IPS-18c (cell line): ENCODE results near the gene ADPGK.
"Not testable (repeated sequence)": the region's sequence is repeated elsewhere in the genome, so short reads cannot be mapped to it uniquely, and the experiment has no call there.

Experiments used
- H3K4me3 ChIP-seq: 2 replicates; pipeline ENCODE4 v1.7.0; 2013; ENCODE audit warnings: low read depth, mild to moderate bottlenecking, low read length, moderate library complexity; ENCODE audit not compliant: insufficient read depth
- H3K9me3 ChIP-seq: one replicate; pipeline ENCODE4 v1.6.1; 2013; ENCODE audit warnings: mild to moderate bottlenecking, low read length, moderate library complexity; ENCODE audit not compliant: control insufficient read depth, insufficient read depth

Gene ADPGK

DNA sequence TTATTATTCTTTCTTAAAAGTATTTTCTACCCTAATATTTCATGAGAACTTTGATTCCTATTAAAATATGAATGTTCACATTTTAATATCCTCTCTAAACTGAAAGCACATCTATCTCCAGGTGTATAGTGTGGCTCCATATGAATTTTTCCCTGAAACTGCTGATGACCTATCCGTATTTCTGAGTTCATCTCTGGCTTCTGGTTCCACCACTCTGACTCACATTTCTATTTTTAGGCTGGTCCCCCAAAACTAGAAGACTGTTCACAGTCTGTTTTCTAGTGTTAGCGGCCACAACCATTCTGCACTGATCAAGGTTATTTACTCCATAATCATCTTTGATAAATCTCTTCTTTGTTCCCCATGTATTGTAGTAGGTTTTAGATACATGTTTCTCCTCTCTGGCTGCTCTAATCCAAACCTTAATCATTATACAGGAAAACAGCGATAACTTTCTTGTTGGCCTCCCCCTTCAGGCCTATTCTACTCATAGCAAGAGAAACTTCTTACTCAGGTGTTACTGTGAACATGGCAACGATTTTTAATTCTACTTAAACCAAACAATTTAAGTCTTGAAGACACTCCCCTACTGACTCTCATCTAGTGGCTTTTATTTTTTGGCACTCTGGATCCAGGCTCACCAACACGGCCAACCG is 12.8 kb downstream of the ADPGK start:
- H3K4me3 ChIP-seq: no peak overlapping the region
- no peaks in the 10 kb centered on the region for H3K9me3 ChIP-seq

DNA sequence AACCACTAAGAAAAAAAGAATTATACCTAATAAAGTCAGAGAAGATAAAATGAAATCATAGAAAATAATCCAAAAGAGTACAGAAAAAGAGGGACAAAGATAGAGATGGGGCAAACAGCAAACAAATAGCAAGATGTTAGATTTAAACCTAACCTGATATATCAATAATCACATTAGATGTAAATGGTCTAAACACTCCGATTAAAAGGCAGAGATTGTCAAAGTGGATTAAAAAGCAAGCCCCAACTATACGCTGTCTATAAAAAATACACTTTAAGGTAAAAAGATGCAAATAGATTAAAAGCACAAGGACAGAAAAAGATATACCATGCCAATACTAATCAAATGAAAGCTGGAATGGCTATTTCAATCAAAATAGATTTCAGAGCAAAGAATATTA is 16.8 kb downstream of the ADPGK start:
- Histone ChIP-seq H3K9me3 (no peaks in the 10 kb centered on the region), H3K4me3 (no peak overlapping the region)

DNA sequence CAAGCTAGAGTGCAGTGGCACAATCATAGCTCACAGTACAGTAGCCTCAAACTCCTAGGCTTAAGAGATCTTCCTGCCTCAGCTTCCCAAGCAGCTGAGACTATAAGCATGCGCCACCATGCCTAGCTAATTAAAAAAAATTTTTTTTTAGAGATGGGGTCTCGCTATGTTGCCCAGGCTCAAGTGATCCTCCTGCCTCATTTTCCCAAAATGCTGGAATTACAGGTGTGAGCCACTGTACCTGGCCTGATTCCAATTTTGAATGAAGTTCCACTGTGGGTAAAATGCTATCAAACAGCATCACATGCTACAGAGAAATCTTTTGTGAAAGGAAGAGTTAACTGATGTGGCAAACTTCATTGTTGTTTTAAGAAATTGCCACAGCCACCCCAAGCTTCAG is 17.5 kb downstream of the ADPGK start:
- Histone ChIP-seq H3K9me3 (no peaks in the 10 kb centered on the region), H3K4me3 (no peak overlapping the region)

DNA sequence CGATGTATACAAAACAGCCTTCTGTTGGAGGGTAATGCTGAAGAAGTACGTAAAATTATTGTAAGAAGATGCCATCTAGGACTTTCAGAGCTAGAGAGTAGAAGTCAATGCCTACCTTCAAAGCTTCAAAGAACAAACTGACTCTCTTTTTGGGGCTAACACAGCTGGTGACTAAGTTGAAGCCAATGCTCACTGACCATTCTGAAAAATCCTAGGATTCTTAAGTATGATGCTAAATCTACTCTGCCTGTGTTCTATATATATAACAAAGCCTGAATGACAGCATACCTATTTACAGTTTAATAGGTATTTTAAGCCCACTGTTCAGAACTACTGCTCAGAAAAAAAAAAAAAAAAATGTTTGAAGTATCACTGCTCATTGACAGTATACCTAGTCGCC is 18.9 kb downstream of the ADPGK start:
- Histone ChIP-seq H3K9me3 (no peaks in the 10 kb centered on the region), H3K4me3 (no peak overlapping the region)

DNA sequence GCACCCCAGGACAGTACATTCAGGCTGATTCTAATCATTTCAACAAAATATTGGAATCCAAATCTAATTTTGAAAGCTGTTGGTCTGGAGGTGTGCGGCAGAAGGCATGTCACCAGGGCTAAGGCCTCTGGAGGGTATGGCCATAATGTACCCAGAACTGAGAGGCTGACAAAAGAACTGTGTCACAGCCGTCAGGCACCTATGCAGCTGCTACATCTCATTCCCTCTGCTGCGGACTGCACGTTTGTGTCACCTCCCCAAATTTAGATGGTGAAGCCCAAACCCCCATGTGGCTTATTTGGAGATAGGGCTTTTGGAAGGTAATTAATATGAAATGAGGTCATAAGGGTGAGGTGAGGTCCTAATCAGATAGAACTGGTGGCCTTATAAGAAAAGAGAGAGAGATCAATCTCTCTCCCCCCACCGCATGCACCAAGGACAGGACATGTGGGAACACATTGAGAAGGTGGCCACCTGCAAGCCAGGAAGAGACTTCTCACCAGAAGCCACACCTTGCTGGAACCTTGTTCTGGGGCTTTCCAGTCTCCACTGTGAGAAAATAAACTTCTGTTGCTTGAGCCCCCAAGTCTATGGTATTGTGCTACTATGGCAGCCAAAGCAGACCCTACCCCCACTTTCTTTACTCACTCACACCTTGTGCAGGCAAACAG is 22.8 kb downstream of the ADPGK start:
- H3K9me3 ChIP-seq: no peaks in the 10 kb centered on the region

DNA sequence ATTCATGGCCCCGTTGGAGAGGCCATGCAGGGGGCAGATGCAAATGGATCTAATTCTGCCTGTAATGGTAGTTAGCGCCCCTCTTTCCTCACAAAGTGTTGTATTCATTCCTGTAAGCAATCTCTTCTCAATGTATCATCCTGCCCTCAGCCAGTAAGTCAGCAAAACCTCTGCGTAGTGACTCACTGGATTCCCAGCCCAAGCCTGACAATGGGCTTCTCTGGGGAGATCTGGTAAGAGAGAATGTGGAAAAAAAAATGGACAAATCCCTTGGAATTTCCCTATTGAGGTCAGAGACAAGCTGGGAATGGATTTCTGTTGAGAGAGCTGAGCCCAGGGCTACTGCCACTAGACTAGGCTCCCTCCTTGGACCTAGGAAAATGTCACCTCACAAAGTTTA is 25.4 kb downstream of the ADPGK start:
- H3K9me3 ChIP-seq: no peaks in the 10 kb centered on the region
- H3K4me3 ChIP-seq: no peak overlapping the region

More for the DNA sequence above, 22.8 kb downstream of the ADPGK start:
- no peak overlapping the region for H3K4me3 ChIP-seq

DNA sequence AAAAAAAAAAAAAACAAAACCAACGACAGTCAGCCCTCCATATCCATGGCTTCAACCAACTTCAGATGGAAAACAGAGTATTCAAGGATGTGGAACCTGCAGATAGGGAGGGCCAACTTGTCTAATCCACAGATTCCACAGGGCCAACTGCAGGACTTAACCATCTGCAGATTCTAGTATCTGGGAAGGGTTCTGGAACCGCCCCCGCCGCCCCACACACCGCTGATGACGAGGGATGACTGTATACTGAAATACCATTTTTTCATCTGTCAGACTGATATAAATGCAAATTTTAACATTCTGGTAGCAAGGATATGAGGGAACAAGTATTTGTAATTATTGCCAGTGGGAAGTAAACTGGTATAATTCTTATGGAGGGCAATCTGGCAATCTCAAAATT is 29.5 kb downstream of the ADPGK start:
- Histone ChIP-seq H3K9me3 (no peaks in the 10 kb centered on the region), H3K4me3 (no peak overlapping the region)

DNA sequence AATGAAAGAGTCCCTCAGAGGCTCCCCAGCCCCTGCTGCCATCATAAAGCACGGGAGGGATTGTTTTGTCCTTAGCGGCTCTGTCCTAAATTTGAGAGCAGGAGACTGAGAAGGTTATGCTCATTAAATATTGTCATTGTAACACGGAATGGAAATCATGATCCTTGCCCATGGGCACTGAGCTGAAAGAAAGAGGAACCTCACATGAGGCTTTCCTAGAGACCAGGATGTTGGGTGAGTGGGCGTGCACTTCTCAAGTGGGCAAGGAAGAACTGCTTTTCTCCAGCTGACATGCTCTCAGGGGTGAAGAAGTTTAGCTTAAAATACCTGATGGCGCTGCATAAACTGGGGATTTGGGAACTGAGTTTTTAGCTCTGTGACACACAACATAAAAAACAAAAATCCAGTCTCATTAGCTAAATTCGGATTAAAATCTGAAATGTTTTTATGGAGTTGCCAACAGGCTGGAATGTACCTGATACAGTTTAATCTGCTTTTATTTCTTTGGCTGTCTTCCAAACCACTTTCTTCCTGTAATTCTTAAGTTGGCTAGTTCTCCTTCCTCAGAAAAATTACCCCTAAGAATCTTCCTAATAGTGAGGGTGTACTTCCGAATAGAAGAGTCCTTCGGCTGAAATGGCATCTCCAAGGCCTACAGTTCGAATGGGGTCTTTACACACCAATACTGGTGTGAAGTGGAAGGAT is 31.7 kb downstream of the ADPGK start:
- Histone ChIP-seq H3K4me3 (no peak overlapping the region), H3K9me3 (no peaks in the 10 kb centered on the region)

DNA sequence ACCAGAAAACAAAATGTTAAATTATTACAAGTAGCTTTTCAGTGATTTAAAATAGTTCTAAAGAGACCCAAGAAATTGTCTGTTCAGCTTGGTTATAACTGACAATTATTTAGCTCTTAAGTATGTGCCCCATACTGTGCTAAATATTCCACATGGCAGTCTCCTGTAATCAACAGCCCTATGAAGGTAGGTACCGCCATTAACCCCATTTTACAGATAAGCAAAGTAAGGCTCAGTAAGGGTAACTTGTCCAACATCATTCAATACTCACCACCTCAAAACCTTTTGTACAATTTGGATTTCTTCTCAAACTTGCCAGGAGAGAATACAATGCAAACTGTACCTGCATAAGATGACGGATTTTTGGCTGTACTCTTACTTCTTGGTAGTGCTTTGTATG is 33.9 kb downstream of the ADPGK start:
- Histone ChIP-seq H3K9me3 (peaks cover 2% of the 10 kb centered on the region), H3K4me3 (no peak overlapping the region)

DNA sequence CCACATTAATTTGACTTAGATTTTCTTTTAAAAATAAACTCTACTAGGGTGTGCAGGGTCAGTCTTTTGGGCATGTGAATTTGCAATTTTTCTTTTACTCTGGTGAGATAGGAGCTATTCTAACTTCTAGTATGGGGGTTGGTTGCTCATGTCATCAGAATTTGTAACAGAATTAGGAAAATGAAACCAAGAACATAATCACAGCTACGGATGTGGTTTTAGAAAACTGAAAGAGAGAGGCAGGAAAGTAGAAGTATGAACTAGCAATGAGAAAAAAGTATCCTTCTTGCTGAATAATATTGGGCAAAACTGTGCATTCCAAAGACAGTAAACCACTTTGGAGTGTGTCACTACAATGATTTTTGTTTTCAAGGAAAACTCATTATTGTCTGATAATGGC is 43.3 kb downstream of the ADPGK start:
- Histone ChIP-seq H3K4me3 (no peak overlapping the region), H3K9me3 (no peaks in the 10 kb centered on the region)

DNA sequence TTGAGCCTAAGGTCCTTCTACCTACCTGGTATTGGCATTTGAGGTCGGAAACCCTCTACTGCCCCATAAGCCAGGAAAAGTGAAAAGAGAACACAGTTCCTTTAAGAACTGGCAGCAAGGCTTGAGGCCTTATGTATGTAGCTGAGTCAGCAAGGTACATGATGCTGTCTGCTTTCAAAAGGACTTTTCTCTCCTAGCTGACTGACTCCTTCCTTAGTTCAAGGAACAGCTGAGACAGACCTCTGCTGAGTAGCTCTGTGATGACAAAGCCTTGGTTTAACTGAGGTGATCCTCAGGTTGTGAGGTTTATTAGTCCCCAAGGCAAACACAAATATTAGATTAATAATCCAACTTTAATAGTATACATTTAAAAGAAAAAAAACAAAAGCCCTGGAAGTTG is 45.8 kb downstream of the ADPGK start:
- H3K4me3 ChIP-seq: no peak overlapping the region
- no peaks in the 10 kb centered on the region for H3K9me3 ChIP-seq

DNA sequence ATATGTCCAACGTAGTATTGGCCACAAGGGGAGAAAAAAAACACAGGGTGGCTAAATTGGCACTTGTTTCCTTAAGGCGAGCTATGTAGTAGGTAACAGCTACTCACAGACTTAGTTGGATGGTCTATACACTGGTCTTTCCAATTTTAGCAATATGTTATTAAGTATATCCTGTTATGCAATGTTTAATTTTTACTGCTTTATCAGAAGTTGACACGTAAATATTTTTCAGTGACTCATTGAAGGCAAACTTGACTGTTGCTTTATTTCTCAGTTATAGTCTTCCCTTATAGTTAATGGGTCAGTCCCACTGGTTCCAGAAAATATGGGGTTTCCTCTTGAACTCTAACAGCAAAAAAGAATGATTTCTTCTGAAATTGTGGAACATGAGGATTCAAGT is 46.5 kb downstream of the ADPGK start:
- Histone ChIP-seq H3K4me3 (no peak overlapping the region), H3K9me3 (no peaks in the 10 kb centered on the region)

DNA sequence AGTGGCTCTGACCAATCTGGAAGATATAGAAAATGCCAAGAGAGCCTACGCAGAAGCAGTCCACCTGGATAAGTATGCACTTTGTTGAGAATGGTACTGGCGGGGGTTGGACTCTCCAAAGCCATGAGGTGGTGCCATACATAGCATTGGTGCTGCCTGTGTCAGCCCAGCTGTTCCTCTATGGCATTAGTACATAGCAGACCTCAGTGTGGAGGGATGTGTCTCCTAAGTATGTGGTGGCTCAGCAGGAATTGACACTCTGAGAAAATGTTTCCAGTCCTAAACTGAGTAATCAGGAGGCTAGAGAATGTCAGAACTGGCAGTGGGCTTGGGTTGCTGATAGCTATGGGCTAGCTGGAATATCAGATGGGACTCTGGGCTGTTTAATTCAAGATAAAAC is 48.4 kb downstream of the ADPGK start:
- Histone ChIP-seq H3K4me3 (no peak overlapping the region), H3K9me3 (no peaks in the 10 kb centered on the region)

DNA sequence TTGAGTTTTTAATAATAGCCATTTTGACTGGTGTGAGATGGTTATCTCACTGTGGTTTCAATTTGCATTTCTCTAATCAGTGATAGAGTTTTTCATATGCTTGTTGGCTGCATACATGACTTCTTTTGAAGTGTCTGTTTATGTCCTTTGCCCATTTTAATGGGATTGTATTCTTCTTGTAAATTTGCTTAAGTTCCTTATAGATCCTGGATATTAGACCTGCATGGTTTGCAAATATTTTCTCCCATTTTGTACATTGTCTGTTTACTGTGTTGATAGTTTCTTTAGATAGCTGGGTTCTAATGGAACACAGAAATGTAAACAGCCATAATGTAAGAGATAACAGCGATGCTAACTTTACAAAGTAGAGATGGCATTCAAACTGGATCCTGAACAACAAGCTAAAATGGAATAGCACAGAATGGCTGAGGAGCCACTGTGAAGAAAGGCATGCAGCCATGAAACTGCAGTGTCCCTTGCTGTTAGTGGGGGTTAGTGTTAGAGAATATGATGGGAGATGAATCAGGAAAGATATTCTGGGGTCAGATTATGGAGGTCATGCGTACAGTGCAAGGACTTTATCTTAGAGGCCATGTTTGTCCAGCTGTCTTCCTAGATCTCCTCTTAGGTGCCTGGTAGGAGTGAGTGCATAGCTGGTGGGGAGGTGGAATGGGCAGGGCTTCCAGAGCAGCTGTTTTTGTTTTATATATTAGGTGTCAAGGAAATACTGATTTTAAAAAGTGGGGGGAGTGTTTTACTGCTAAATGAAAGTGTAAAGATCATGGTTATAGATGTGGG is 49.4 kb downstream of the ADPGK start:
- no peaks in the 10 kb centered on the region for H3K9me3 ChIP-seq

DNA sequence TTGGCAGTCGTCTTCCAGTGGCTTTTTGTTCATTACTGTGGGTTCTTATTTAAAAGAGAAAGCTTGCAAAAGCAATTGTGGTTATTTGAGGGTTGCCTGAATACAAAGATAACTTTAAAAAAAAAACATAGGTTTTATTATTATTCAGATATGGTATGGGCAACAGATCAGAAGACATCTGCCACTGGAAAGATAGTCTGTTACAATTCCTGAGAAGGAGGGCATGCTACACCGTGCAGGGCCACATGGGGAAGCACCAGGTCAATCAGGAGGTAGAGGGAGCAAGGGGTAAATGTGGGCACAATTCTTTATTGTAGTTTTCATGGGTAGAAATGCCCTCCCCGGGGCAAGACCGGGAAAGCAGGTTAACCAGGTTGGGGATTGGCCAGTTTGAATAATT is 51.0 kb downstream of the ADPGK start:
- H3K9me3 ChIP-seq: no peaks in the 10 kb centered on the region
- no peak overlapping the region for H3K4me3 ChIP-seq

More for the DNA sequence above, 49.4 kb downstream of the ADPGK start:
- no peak overlapping the region for H3K4me3 ChIP-seq

DNA sequence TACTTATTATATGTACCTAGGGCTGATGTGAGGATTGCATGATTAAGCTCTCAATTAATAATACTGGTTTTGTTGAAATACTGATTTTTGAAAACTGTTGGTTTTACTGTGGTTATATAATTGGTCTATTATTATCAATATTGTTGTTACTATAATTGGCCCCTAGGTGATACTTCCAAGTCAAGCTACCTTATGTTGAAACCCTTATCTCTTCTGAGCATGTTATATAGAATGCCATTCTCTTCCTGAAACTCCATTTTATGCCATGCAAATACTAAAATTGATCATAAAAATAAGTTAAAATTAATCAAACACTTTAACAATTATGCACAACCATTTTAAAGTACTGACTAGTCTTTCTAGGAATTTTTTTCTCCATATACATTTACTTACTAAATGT is 51.5 kb downstream of the ADPGK start:
- Histone ChIP-seq H3K9me3 (no peaks in the 10 kb centered on the region), H3K4me3 (no peak overlapping the region)

DNA sequence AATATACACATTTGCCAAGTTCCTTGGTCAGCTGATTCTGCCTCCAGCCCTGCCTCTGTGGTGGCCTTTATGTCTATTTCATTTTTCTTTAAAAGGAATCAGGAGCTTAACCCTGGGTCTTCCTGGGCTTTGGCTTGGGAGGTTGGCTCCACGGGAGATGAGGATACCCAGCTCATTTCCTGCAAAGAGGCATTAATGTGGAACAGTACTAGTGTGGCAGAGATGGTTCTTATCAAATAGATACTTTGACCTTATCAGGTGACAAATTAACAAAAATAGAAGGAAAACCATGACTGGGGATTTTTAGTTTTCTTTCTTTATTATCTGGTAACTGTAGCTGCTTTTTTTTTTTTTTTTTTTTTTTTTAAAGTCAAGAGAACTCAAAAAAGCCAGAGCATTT is 54.7 kb downstream of the ADPGK start:
- H3K9me3 ChIP-seq: no peaks in the 10 kb centered on the region
- H3K4me3 ChIP-seq: no peak overlapping the region

DNA sequence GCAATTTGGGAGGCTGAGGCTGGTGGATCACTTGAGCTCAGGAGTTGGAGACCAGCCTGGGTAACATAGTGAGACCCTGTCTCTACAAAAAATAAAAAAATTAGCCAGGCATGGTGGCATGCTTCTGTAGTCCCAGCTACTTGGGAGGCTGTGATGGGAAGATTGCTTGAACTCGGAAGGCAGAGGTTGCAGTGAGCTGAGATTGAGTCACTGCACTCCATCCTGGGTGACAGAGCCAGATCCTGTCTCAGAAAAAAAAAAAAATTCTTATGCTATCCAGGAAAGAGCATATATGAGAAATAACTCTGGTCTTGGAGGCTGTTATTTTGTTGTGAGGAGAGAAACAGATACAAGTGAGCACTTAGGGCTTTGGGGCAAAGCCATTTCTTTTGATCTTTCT is 55.3 kb downstream of the ADPGK start:
- H3K4me3 ChIP-seq, H3K9me3 ChIP-seq: not testable (repeated sequence)
